SK-N-SH treated with all-trans-retinoic acid at 6 μM for 48 hours (cell line): ENCODE results near the gene AMZ1.

ENCODE experiments used
- ARNTL ChIP-seq: fragments of 450-650 bp; formaldehyde crosslinking; IDR thresholded peaks from 2 replicates; pipeline ENCODE4 v1.5.0; 2020; ENCODE audit warnings: low read depth, mild to moderate bottlenecking, moderate library complexity, borderline replicate concordance
- CSRNP3 ChIP-seq: fragments of 250-450 bp; sonication (Bioruptor Pico); IDR thresholded peaks from 2 replicates; pipeline ENCODE4 v1.5.1; 2021; ENCODE audit warnings: mild to moderate bottlenecking, moderate library complexity
- ISL1 ChIP-seq: fragments of 250-450 bp; sonication (Bioruptor Pico); IDR thresholded peaks from 2 replicates; pipeline ENCODE4 v2.1.2; 2022; ENCODE audit warnings: mild to moderate bottlenecking, moderate library complexity
- PATZ1 ChIP-seq: fragments of 250-450 bp; sonication (Bioruptor Pico); IDR thresholded peaks from 2 replicates; pipeline ENCODE4 v1.8.0; 2020; ENCODE audit warnings: mild to moderate bottlenecking, moderate library complexity, borderline replicate concordance
- SNAI2 ChIP-seq: fragments of 250-450 bp; sonication (Bioruptor Pico); IDR thresholded peaks from 2 replicates; pipeline ENCODE4 v1.5.0; 2020; ENCODE audit warnings: mild to moderate bottlenecking, moderate library complexity

GRCh38 chr7:2698581-2699288, 10.7 kb downstream of the AMZ1 start:
- TF ChIP-seq CSRNP3 (no peak), ARNTL (CRISPR knock-in tag) (no peak), ISL1 (CRISPR knock-in tag) (no peak), PATZ1 (CRISPR knock-in tag) (no peak), SNAI2 (CRISPR knock-in tag) (no peak)
